SU-DHL-6 (cell line): Measurements from ENCODE around the gene DYNLT2B.

Source experiments
- EZH2phosphoT487 ChIP-seq: fragments of 200-600 bp; sonication (generic), shearing (Covaris generic); conservative IDR thresholded peaks from 2 replicates; pipeline ENCODE4 v1.6.1; 2018; ENCODE audit warnings: mild to moderate bottlenecking, antibody characterized with exemption, low read length, moderate library complexity, mixed read lengths
- TF ChIP-seq, protein P1 (sequence below): fragments of 200-600 bp; sonication (generic); IDR thresholded peaks from one replicate; pipeline ENCODE4 v1.5.1; 2017; ENCODE audit warnings: antibody characterized with exemption, mild to moderate bottlenecking, low read length, moderate library complexity; ENCODE audit not compliant: insufficient read depth, poor library complexity, severe bottlenecking

DNA sequence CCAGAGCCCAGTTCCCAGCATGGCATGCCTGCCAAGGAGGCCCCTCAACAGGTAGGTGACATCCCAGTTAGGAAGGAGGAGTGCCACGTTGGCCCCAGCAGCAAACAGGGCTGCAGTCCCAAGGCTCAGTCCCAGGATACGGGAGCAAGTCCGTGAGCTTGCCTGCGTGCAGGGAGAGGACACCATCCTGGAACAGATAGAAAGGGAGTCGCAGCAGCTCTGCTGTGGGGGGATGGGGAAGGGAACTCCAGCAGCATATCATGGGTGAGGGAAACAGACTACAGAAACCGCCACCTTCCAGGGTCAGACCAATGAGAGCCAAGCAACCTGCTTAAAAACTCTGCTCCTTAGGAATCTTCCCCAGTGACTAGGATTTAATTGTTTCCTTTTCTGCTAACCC, 9.4 kb upstream of the DYNLT2B start:
- TF ChIP-seq, protein P1, sequence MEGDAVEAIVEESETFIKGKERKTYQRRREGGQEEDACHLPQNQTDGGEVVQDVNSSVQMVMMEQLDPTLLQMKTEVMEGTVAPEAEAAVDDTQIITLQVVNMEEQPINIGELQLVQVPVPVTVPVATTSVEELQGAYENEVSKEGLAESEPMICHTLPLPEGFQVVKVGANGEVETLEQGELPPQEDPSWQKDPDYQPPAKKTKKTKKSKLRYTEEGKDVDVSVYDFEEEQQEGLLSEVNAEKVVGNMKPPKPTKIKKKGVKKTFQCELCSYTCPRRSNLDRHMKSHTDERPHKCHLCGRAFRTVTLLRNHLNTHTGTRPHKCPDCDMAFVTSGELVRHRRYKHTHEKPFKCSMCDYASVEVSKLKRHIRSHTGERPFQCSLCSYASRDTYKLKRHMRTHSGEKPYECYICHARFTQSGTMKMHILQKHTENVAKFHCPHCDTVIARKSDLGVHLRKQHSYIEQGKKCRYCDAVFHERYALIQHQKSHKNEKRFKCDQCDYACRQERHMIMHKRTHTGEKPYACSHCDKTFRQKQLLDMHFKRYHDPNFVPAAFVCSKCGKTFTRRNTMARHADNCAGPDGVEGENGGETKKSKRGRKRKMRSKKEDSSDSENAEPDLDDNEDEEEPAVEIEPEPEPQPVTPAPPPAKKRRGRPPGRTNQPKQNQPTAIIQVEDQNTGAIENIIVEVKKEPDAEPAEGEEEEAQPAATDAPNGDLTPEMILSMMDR, result no peak
- TF ChIP-seq EZH2phosphoT487, result no peak
